PC-3 (cell line): ENCODE data around the gene HAO2.

Source experiments
- CTCF ChIP-seq: fragments of 300-600 bp; sonication (generic); conservative IDR thresholded peaks from 2 replicates; pipeline ENCODE4 v1.5.1; 2017; ENCODE audit warnings: antibody characterized with exemption, low read depth, mild to moderate bottlenecking, low read length
- EZH2 ChIP-seq: fragments of 300-600 bp; sonication (generic); IDR thresholded peaks from one replicate; pipeline ENCODE4 v1.6.1; 2017; ENCODE audit warnings: antibody characterized with exemption, mild to moderate bottlenecking, low read length; ENCODE audit not compliant: unreplicated experiment

DNA sequence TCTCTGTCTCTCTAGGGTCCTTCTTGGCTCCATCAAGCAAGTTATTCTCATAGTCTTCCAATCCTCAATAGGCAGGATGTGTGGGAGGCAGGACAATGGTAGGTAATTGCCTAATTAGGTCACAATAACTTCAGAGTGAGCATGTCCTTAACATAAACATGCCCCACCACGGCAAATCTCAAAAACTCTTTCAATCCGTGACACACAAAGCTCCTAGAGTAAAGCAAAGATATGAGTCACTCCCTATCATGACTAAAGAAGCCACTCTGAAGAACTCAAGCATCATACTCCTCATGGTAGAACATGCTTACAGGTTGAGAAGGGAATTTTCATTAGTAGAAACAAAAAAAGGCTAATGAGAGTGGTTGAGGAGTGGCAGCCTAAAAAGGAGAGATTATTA, 4.9 kb downstream of the HAO2 start:
- TF ChIP-seq EZH2 (no peak), CTCF (no peak)
